ENCODE data around the gene TICRR.

- TF ChIP-seq POLR2A (IDR thresholded peaks at IDR 0.05): no peak
- no peak for TF ChIP-seq CTCF (IDR thresholded peaks at IDR 0.05)
- TF ChIP-seq POLR2AphosphoS5 (IDR thresholded peaks at IDR 0.05; ENCODE audit: insufficient read depth in 1 of 2, low read depth in 1 of 2): peak in 1 of 2 donors; percentile 36
Measured at GRCh38 chr15:89654847-89655805, 79.9 kb downstream of the TICRR start, which contains the start of gene KIF7.

Data from vagina (tissue), 2 donors.